GM18909 (cell line): Measurements from ENCODE around the gene STOM.
"Not testable (repeated sequence)": the region's sequence is repeated elsewhere in the genome, so short reads cannot be mapped to it uniquely, and the experiment has no call there.

Experiments used
- ATAC-seq: cut with Tn5 transposase; IDR thresholded peaks from one replicate; pipeline ENCODE4 v1.9.1; 2021; ENCODE audit warnings: mild to moderate bottlenecking; ENCODE audit not compliant: unreplicated experiment, poor library complexity

STOM gene, protein sequence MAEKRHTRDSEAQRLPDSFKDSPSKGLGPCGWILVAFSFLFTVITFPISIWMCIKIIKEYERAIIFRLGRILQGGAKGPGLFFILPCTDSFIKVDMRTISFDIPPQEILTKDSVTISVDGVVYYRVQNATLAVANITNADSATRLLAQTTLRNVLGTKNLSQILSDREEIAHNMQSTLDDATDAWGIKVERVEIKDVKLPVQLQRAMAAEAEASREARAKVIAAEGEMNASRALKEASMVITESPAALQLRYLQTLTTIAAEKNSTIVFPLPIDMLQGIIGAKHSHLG

GRCh38 chr9:121369595-121370265, at the start of gene STOM:
TSS of gene STOM (minus strand) at chr9:121370250. CDS start at chr9:121370187, 63 bp downstream.
- ATAC-seq, result peak; percentile 61

- ATAC-seq, result no peak
Observed at GRCh38 chr9:121411993-121412392, 41.9 kb upstream of the STOM start.

DNA sequence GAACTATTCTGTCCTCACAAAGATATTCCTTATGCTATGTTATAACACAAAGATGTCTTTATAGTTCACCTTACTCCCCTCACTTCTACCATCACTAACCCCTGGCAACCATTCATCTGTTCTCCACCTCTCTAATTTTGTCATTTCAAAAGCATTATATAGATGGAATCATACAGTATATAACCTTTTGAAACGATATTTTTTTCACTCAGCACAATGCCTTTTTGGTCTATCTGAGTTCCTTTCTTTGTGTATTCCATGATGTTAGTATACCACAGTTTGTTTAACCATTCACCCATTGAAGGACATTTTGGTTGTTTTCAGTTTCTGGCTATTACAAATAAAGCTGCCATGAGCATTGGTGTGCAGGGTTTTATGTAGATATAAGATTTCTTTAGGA, 35.8 kb upstream of the STOM start:
- ATAC-seq, result no peak

- ATAC-seq, result no peak
Observed at GRCh38 chr9:121404906-121405305, 34.9 kb upstream of the STOM start.

GRCh38 chr9:121399883-121400607, 30.0 kb upstream of the STOM start:
- no peak for ATAC-seq

- no peak for ATAC-seq
Observed at GRCh38 chr9:121399126-121399882, 29.3 kb upstream of the STOM start.

DNA sequence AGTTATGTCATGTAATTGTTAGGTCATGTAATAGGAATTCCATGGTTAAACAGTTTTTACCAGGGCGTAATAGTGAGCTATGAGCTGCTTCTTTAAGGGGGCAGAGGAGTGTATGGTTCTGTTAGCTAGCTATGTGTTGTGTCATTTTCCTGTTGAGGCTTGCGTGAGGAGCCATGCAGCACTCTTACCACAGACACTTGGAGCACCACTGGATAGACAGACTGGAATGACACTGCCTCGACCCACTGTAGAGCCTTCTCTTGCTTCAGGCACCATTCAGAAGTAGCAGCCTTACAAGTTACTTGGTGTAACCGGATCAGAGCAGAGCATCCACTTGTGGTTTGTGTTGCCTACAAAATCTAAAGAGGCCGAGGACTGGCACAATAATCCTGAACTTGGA, 28.3 kb upstream of the STOM start:
- ATAC-seq, result no peak

- not testable (repeated sequence) for ATAC-seq
Observed at GRCh38 chr9:121397277-121397676, 27.2 kb upstream of the STOM start.

GRCh38 chr9:121395558-121395957, 25.5 kb upstream of the STOM start:
- no peak for ATAC-seq

- no peak for ATAC-seq
Observed at GRCh38 chr9:121394292-121394691, 24.2 kb upstream of the STOM start.

- no peak for ATAC-seq
Observed at GRCh38 chr9:121393318-121393717, 23.3 kb upstream of the STOM start.

DNA sequence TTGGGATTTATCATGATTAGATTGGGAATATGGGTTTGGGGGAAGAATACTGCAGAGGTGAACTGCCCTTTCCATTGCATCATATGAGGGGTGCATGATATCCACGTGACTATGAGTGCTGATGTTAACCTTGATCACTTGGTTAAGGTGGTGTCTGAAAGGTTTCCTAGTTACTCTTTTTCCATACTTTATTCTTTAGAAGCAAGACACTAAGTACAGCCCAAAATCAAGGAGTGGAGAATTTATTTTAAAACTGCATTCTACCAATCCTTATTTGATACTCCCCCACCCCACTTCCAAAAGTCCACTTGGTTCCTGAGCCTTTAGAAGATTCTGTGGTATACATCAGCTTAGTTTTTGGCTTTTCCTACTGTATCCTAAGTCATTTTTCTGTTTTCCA, 20.3 kb upstream of the STOM start:
- no peak for ATAC-seq

GRCh38 chr9:121388140-121388905, 18.3 kb upstream of the STOM start:
- no peak for ATAC-seq

- no peak for ATAC-seq
Observed at GRCh38 chr9:121386442-121387175, 16.6 kb upstream of the STOM start.

GRCh38 chr9:121383715-121384114, 13.7 kb upstream of the STOM start:
- ATAC-seq, result no peak

- no peak for ATAC-seq
Observed at GRCh38 chr9:121380846-121381245, 10.8 kb upstream of the STOM start.

DNA sequence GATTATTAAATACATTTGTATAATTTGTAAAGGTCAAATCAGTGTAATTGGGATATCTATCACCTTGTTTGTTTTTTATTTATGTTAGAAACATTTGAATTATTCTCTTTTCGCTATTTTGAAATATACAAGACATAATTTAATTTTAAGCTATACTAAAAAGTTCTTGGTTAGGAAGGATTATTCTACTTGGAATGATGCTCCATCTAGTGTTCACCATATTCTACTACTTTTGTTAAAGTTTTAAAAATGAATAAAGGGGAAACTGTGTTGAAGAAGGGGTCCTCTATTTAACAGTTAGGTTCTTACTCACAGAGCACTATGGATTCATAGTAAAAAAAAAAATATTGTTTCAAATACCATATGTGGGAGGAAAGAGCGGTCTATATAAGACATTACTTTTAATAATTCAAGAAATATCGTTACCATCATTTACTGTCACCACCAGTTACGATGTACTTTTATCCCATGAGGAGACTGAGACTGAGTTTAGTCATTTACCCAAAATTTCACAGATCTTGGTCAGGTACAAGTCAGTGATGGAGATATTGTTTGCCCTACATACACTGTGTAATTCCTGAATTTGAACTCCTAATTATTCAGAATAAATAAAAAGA, 6.3 kb upstream of the STOM start:
- ATAC-seq, result no peak

GRCh38 chr9:121373011-121373729, 3.1 kb upstream of the STOM start:
- no peak for ATAC-seq
